ENCODE measurements around the gene APBA1.

DNA sequence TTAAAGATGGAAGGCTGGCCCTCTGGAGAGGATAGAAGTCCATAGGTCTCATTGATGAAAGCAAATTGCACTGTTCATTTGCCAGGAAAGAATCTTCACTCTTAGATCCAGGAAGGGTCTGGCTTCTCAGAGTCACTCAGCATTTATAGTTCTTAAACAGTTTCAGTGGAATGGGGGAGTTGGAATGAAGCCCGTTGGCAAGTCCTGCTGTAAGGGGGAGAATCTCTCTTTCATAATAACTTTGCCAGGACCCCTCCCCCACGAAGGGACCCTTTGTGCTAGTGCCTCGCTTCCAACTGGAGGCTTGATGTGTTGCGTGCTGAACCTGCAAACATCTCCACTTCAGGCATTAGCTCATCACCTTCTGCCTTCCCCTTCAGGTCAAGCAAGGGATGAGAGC, 290.0 kb downstream of the APBA1 start:
- TF ChIP-seq, protein P1, sequence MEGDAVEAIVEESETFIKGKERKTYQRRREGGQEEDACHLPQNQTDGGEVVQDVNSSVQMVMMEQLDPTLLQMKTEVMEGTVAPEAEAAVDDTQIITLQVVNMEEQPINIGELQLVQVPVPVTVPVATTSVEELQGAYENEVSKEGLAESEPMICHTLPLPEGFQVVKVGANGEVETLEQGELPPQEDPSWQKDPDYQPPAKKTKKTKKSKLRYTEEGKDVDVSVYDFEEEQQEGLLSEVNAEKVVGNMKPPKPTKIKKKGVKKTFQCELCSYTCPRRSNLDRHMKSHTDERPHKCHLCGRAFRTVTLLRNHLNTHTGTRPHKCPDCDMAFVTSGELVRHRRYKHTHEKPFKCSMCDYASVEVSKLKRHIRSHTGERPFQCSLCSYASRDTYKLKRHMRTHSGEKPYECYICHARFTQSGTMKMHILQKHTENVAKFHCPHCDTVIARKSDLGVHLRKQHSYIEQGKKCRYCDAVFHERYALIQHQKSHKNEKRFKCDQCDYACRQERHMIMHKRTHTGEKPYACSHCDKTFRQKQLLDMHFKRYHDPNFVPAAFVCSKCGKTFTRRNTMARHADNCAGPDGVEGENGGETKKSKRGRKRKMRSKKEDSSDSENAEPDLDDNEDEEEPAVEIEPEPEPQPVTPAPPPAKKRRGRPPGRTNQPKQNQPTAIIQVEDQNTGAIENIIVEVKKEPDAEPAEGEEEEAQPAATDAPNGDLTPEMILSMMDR (IDR thresholded peaks at IDR 0.05) = no peak
- TF ChIP-seq POLR2AphosphoS5 (IDR thresholded peaks at IDR 0.05; ENCODE audit: low read depth, low read length) (no peak), TCF7L2 (IDR thresholded peaks at IDR 0.05; ENCODE audit: low read depth, low read length) (no peak), SIN3A (IDR thresholded peaks at IDR 0.05; ENCODE audit: borderline replicate concordance, insufficient read depth, low read depth, low read length) (no peak)
- TF ChIP-seq, protein P2, sequence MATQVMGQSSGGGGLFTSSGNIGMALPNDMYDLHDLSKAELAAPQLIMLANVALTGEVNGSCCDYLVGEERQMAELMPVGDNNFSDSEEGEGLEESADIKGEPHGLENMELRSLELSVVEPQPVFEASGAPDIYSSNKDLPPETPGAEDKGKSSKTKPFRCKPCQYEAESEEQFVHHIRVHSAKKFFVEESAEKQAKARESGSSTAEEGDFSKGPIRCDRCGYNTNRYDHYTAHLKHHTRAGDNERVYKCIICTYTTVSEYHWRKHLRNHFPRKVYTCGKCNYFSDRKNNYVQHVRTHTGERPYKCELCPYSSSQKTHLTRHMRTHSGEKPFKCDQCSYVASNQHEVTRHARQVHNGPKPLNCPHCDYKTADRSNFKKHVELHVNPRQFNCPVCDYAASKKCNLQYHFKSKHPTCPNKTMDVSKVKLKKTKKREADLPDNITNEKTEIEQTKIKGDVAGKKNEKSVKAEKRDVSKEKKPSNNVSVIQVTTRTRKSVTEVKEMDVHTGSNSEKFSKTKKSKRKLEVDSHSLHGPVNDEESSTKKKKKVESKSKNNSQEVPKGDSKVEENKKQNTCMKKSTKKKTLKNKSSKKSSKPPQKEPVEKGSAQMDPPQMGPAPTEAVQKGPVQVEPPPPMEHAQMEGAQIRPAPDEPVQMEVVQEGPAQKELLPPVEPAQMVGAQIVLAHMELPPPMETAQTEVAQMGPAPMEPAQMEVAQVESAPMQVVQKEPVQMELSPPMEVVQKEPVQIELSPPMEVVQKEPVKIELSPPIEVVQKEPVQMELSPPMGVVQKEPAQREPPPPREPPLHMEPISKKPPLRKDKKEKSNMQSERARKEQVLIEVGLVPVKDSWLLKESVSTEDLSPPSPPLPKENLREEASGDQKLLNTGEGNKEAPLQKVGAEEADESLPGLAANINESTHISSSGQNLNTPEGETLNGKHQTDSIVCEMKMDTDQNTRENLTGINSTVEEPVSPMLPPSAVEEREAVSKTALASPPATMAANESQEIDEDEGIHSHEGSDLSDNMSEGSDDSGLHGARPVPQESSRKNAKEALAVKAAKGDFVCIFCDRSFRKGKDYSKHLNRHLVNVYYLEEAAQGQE (IDR thresholded peaks at IDR 0.05; ENCODE audit: insufficient read depth in 1 of 2, low read depth in 2 of 2, low read length in 1 of 2) = no peak
